ENCODE data around the gene TRABD2B. TPM values are rescaled to one million over a fixed set of nuclear protein-coding genes. Genes with fewer than 3 reads are reported as not detected.

The TRABD2B gene
- total and polyA plus RNA-seq, 2 of the 13 experiments (the other 11 are each of a cell fraction or from before 2014, with no cell fraction given), result 0.04 TPM; not detected in 1

DNA sequence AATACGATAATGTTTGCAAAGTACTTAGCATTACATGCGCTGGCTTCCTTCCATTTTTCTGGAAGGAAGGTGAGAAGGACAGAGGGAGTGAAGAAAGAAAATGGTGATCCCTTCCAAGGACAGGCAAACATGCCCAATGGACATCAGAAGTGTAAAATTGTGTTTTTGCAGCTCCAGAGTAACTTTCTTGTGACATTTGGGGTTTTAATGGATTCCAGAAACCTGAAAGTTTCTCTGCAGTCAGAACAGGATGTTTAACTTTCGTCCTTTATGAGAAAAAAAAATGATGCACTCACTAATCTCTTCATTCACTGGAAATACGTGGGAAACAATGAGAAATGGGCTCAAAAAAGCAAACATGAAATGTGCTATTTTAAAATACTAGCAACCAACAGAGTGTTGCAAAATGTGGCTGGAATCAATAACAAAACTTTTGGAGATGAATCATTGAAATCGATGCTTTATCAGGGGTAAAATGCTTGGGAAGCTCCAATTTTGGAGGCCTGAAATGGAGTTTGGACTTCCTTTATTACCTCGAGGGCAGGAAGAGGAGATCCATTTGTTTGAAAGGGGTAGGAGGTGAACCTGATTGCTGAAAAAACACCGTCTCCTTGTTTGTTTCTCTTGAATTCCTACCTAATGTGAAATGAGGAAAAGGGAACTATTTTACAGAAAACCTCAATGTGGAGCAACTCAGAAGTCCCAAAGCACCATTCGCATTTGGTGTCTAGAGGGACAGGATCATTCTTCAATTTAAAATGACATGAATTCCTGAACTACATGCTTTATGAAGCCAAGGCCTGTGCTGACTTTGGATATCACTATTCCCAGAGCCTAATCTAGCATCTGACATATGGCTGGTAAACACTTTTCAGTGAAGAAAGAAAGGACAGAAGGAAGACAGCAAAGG is 129.5 kb downstream of the TRABD2B start (continued):
- TF ChIP-seq HNF4G (IDR thresholded peaks at IDR 0.05; ENCODE audit: borderline replicate concordance, low read depth, low read length) (peak; percentile 72), HNF4G (CRISPR knock-in tag; IDR thresholded peaks at IDR 0.05; ENCODE audit: borderline replicate concordance, low read depth) (no peak; the same call in 1 of the 2 replicates), DMAP1 (CRISPR knock-in tag; IDR thresholded peaks at IDR 0.05) (0 out of 2 replicates have a peak, but pooled peaks have one; percentile 32), CEBPB (IDR thresholded peaks at IDR 0.05; ENCODE audit: borderline replicate concordance, low read depth, low read length) (peak; percentile 40; the same call in 1 of the 2 replicates), MBNL3 (CRISPR knock-in tag; conservative IDR thresholded peaks at IDR 0.05) (no peak), ZNF431 (CRISPR knock-in tag; IDR thresholded peaks at IDR 0.05; ENCODE audit: borderline replicate concordance, low read depth) (peak; percentile 24; the same call in 1 of the 2 replicates), MAZ (IDR thresholded peaks at IDR 0.05; ENCODE audit: borderline replicate concordance, low read depth, low read length) (no peak), MAZ (CRISPR knock-in tag; IDR thresholded peaks at IDR 0.05; ENCODE audit: low read depth) (no peak), HOXA7 (CRISPR knock-in tag; IDR thresholded peaks at IDR 0.05) (no peak), PPARG (CRISPR knock-in tag; conservative IDR thresholded peaks at IDR 0.05) (peak; percentile 98), SMAD3 (CRISPR knock-in tag; IDR thresholded peaks at IDR 0.05) (peak; percentile 5; the same call in 1 of the 2 replicates), U2AF1 (optimal IDR thresholded peaks at IDR 0.05; ENCODE audit: low read depth, low read length) (no peak), HOXA5 (CRISPR knock-in tag; IDR thresholded peaks at IDR 0.05) (peak; percentile 72; the same call in 1 of the 2 replicates), PRPF4 (IDR thresholded peaks at IDR 0.05; ENCODE audit: low read depth, low read length, poor library complexity, severe bottlenecking) (no peak), HOXD1 (CRISPR knock-in tag; IDR thresholded peaks at IDR 0.05) (peak; percentile 68; the same call in 1 of the 2 replicates)
- TF ChIP-seq, protein P1, sequence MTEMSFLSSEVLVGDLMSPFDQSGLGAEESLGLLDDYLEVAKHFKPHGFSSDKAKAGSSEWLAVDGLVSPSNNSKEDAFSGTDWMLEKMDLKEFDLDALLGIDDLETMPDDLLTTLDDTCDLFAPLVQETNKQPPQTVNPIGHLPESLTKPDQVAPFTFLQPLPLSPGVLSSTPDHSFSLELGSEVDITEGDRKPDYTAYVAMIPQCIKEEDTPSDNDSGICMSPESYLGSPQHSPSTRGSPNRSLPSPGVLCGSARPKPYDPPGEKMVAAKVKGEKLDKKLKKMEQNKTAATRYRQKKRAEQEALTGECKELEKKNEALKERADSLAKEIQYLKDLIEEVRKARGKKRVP (CRISPR knock-in tag; IDR thresholded peaks at IDR 0.05), result 0 out of 4 replicates have a peak, but pooled peaks of 1 of the 2 experiments have one; percentile 18
- TF ChIP-seq, protein P2, sequence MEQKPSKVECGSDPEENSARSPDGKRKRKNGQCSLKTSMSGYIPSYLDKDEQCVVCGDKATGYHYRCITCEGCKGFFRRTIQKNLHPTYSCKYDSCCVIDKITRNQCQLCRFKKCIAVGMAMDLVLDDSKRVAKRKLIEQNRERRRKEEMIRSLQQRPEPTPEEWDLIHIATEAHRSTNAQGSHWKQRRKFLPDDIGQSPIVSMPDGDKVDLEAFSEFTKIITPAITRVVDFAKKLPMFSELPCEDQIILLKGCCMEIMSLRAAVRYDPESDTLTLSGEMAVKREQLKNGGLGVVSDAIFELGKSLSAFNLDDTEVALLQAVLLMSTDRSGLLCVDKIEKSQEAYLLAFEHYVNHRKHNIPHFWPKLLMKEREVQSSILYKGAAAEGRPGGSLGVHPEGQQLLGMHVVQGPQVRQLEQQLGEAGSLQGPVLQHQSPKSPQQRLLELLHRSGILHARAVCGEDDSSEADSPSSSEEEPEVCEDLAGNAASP (CRISPR knock-in tag; IDR thresholded peaks at IDR 0.05; ENCODE audit: borderline replicate concordance), result no peak
- TF ChIP-seq, protein P3, sequence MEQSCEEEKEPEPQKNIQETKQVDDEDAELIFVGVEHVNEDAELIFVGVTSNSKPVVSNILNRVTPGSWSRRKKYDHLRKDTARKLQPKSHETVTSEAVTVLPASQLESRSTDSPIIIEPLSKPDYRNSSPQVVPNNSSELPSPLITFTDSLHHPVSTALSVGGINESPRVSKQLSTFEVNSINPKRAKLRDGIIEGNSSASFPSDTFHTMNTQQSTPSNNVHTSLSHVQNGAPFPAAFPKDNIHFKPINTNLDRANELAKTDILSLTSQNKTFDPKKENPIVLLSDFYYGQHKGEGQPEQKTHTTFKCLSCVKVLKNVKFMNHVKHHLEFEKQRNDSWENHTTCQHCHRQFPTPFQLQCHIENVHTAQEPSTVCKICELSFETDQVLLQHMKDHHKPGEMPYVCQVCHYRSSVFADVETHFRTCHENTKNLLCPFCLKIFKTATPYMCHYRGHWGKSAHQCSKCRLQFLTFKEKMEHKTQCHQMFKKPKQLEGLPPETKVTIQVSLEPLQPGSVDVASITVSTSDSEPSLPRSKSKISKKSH (CRISPR knock-in tag; IDR thresholded peaks at IDR 0.05; ENCODE audit: borderline replicate concordance), result no peak
- TF ChIP-seq, protein P4, sequence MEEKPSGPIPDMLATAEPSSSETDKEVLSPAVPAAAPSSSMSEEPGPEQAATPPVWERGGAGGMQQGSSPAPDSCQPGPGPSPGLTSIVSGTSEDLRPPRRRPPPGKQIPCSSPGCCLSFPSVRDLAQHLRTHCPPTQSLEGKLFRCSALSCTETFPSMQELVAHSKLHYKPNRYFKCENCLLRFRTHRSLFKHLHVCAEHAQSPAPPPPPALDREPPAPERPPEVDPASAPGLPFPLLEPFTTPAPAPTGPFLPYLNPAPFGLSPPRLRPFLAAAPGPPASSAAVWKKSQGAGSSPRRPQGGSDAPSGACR (CRISPR knock-in tag; IDR thresholded peaks at IDR 0.05), result peak; percentile 72; the same call in 1 of the 2 replicates
- TF ChIP-seq, protein P5, sequence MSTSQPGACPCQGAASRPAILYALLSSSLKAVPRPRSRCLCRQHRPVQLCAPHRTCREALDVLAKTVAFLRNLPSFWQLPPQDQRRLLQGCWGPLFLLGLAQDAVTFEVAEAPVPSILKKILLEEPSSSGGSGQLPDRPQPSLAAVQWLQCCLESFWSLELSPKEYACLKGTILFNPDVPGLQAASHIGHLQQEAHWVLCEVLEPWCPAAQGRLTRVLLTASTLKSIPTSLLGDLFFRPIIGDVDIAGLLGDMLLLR (CRISPR knock-in tag; IDR thresholded peaks at IDR 0.05), result no peak
- TF ChIP-seq, protein P6, sequence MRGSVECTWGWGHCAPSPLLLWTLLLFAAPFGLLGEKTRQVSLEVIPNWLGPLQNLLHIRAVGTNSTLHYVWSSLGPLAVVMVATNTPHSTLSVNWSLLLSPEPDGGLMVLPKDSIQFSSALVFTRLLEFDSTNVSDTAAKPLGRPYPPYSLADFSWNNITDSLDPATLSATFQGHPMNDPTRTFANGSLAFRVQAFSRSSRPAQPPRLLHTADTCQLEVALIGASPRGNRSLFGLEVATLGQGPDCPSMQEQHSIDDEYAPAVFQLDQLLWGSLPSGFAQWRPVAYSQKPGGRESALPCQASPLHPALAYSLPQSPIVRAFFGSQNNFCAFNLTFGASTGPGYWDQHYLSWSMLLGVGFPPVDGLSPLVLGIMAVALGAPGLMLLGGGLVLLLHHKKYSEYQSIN (CRISPR knock-in tag; IDR thresholded peaks at IDR 0.05; ENCODE audit: borderline replicate concordance), result no peak
